GM13976 (cell line): ENCODE data around the gene CHP2.

Experiments
- DNase-seq: peaks from one replicate; pipeline ENCODE4 v3.0.0; 2012; ENCODE audit warnings: low spot score
- in situ Hi-C: fragments of 300-500 bp; cut with MboI; formaldehyde crosslinking; loops from one replicate; pipeline ENCODE4 v1.12.0; 2022; ENCODE audit warnings: low sequenced_read_pairs, mixed read lengths, inconsistent platforms; ENCODE audit not compliant: unreplicated experiment
- TF ChIP-seq, protein P1 (sequence below): IDR thresholded peaks from 2 replicates; pipeline ENCODE4 v1.5.1; 2012; ENCODE audit warnings: borderline replicate concordance, mild to moderate bottlenecking; ENCODE audit not compliant: insufficient read depth; ENCODE audit errors: extremely low read depth, missing control alignments, control extremely low read depth

The CHP2 gene

DNA sequence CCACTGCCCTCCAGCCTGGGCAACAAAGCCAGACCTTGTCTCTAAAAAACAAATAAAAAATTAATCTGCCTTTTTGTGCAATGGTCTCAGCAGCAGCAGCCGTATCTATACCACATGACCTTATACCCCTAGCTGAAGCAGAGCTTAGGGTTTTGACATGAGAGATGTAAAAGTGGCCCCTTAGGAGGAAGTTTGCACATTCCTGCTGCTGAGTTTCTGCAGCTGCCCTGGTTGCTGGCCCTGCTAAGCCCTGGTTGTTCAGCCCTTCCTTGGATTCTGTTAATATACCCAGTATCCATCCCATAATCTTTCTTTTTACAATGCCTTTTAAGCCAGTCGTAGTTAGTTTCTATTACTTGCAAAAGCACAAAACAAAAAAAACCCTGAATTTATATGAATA lies 48.0 kb downstream of the CHP2 start:
- TF ChIP-seq, protein P1, sequence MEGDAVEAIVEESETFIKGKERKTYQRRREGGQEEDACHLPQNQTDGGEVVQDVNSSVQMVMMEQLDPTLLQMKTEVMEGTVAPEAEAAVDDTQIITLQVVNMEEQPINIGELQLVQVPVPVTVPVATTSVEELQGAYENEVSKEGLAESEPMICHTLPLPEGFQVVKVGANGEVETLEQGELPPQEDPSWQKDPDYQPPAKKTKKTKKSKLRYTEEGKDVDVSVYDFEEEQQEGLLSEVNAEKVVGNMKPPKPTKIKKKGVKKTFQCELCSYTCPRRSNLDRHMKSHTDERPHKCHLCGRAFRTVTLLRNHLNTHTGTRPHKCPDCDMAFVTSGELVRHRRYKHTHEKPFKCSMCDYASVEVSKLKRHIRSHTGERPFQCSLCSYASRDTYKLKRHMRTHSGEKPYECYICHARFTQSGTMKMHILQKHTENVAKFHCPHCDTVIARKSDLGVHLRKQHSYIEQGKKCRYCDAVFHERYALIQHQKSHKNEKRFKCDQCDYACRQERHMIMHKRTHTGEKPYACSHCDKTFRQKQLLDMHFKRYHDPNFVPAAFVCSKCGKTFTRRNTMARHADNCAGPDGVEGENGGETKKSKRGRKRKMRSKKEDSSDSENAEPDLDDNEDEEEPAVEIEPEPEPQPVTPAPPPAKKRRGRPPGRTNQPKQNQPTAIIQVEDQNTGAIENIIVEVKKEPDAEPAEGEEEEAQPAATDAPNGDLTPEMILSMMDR, result no peak
- in situ Hi-C loops, result loop anchor here (5.0 kb wide), 1 partner anchor 210 kb away; no protein-coding TSS in a partner anchor
- DNase-seq, result no peak

DNA sequence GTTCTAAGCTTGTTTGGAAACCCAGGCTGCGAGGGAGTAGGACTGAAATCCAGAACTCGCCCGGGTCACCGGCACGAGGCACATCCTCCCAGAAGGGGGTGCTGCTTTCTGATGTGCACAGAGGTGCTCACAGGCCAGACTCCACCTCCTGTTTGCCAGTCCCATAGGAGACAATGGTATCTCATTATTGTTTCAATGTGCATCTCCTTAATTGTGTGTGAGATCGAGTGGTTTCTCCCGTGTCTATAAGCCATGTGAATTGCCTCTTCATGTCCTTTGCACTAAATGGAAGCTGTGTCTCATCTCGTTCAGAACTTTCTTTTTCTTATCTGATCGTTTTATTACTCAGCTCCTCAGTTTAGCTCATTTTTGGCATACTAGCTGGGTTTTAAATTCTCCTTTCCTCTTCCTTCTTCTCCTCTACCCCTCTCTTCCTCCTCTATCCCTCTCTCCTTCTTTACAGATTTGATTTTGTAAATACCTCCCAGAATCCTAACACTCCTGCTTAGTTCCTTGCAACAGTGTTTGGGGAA lies 48.8 kb downstream of the CHP2 start:
- in situ Hi-C loops, result loop anchor here (5.0 kb wide), 1 partner anchor 209 kb away; no protein-coding TSS in a partner anchor
- TF ChIP-seq, protein P1, result peak; percentile 73
- peak; percentile 75 for DNase-seq

DNA sequence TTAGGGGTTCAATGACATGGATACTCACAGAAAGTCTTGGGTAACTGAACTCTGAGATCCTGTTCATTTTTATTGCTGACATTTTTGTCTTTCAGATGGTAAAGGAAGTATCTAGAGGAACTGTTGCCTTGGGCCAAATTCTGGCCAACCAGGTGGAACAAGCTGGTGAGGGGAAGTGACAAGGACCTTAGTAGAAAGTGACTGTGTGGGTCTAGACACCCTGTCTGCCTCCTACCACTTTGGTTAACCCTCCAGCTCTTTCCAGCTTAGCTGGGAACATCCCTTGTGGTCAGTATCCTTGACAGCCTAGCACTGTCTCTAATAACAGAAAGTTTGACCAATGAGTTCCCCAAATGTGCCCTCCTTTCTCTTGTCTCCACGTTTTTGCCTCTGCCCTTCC lies 52.2 kb downstream of the CHP2 start:
- in situ Hi-C loops, result no loop called here
- TF ChIP-seq, protein P1, result no peak
- no peak for DNase-seq
